Measurements from ENCODE around the gene DLGAP1. TPM values are rescaled to one million over a fixed set of nuclear protein-coding genes. Genes with fewer than 3 reads are reported as not detected.

Gene DLGAP1
- total and polyA plus RNA-seq, 10 of the 15 experiments (the other 5 are each of a cell fraction or from before 2014, with no cell fraction given) = 0.23 to 27.6 (median 1.9) TPM

DNA sequence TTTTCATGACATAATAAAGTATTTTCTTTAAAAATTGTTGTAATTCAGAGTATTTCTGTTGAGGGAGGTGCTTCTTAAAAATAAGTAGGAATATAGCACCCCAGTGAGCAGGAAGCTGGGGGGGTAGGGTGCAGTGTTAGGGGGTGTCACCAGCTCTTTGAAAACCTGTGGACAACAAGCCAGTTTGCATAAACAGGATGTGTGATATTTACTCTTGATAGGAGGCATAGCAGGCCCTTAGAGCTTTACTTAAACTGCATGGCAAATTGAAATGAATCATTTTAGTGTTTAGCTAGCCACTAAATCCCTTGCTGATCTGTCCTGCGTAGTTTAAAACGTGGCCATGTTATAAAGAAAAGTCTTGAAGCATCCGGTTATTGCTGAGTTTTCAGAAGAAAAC, 996.7 kb downstream of the DLGAP1 start:
- BruUV-seq (replicated peaks) = no TSS peak
- CTCF ChIA-PET = interaction anchor here (0.6 to 3.9 kb wide), 20 partner anchors 8 to 207 kb away, joined by 3 to 21 read pairs (median 4); no protein-coding TSS in a partner anchor
- no peak overlapping the region for H3K4me3 ChIP-seq
- no peaks in the 10 kb centered on the region for H3K79me2 ChIP-seq (ENCODE audit: control insufficient read depth, insufficient read depth, low read length)
- no peaks in the 10 kb centered on the region for H4K20me1 ChIP-seq (ENCODE audit: control insufficient read depth, insufficient read depth)
- in situ Hi-C loops (cut with MboI) = loop anchor here (10.0 kb wide), 1 partner anchor 484 kb away; no protein-coding TSS in a partner anchor
- no peaks in the 10 kb centered on the region for H3K36me3 ChIP-seq (ENCODE audit: control insufficient read depth in 2 of 2, insufficient read depth in 2 of 2, low read length in 1 of 2)
- H3K4me1 ChIP-seq (ENCODE audit: control insufficient read depth, insufficient read depth, low read length) = peaks cover 14% of the 10 kb centered on the region
- no peak overlapping the region for H3K27ac ChIP-seq (ENCODE audit: control insufficient read depth, insufficient read depth)
- no peak overlapping the region for H3K4me2 ChIP-seq (ENCODE audit: control insufficient read depth, insufficient read depth)
- POLR2A ChIA-PET = interaction anchor here (1.0 kb wide), 2 partner anchors 68 to 136 kb away, joined by 3 to 4 read pairs; no protein-coding TSS in a partner anchor
- no peak for TF ChIP-seq HDAC6 (IDR thresholded peaks at IDR 0.05; ENCODE audit: unreplicated experiment)
- TF ChIP-seq, protein P1, sequence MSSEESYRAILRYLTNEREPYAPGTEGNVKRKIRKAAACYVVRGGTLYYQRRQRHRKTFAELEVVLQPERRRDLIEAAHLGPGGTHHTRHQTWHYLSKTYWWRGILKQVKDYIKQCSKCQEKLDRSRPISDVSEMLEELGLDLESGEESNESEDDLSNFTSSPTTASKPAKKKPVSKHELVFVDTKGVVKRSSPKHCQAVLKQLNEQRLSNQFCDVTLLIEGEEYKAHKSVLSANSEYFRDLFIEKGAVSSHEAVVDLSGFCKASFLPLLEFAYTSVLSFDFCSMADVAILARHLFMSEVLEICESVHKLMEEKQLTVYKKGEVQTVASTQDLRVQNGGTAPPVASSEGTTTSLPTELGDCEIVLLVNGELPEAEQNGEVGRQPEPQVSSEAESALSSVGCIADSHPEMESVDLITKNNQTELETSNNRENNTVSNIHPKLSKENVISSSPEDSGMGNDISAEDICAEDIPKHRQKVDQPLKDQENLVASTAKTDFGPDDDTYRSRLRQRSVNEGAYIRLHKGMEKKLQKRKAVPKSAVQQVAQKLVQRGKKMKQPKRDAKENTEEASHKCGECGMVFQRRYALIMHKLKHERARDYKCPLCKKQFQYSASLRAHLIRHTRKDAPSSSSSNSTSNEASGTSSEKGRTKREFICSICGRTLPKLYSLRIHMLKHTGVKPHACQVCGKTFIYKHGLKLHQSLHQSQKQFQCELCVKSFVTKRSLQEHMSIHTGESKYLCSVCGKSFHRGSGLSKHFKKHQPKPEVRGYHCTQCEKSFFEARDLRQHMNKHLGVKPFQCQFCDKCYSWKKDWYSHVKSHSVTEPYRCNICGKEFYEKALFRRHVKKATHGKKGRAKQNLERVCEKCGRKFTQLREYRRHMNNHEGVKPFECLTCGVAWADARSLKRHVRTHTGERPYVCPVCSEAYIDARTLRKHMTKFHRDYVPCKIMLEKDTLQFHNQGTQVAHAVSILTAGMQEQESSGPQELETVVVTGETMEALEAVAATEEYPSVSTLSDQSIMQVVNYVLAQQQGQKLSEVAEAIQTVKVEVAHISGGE (CRISPR knock-in tag; IDR thresholded peaks at IDR 0.05) = no peak
- no peak for TF ChIP-seq HCFC1 (IDR thresholded peaks at IDR 0.05; ENCODE audit: low read length)
- no peak for TF ChIP-seq POLR2A (IDR thresholded peaks at IDR 0.05; ENCODE audit: low read depth, low read length)
- no peak for TF ChIP-seq RAD21 (IDR thresholded peaks at IDR 0.05; ENCODE audit: insufficient read depth, low read depth, low read length)
- no peak for TF ChIP-seq RUNX3 (IDR thresholded peaks at IDR 0.05; ENCODE audit: low read length)
- TF ChIP-seq CEBPB (IDR thresholded peaks at IDR 0.05; ENCODE audit: borderline replicate concordance in 1 of 2, low read depth in 2 of 2, low read length in 2 of 2) = no peak
- TF ChIP-seq NR2C2 (IDR thresholded peaks at IDR 0.05; ENCODE audit: borderline replicate concordance, control insufficient read depth, insufficient read length, low read depth) = no peak
- no peak for TF ChIP-seq SREBF1 (IDR thresholded peaks at IDR 0.05; ENCODE audit: low read length)
- TF ChIP-seq, protein P2, sequence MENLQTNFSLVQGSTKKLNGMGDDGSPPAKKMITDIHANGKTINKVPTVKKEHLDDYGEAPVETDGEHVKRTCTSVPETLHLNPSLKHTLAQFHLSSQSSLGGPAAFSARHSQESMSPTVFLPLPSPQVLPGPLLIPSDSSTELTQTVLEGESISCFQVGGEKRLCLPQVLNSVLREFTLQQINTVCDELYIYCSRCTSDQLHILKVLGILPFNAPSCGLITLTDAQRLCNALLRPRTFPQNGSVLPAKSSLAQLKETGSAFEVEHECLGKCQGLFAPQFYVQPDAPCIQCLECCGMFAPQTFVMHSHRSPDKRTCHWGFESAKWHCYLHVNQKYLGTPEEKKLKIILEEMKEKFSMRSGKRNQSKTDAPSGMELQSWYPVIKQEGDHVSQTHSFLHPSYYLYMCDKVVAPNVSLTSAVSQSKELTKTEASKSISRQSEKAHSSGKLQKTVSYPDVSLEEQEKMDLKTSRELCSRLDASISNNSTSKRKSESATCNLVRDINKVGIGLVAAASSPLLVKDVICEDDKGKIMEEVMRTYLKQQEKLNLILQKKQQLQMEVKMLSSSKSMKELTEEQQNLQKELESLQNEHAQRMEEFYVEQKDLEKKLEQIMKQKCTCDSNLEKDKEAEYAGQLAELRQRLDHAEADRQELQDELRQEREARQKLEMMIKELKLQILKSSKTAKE (IDR thresholded peaks at IDR 0.05; ENCODE audit: low read depth, poor library complexity, severe bottlenecking) = no peak
- TF ChIP-seq, protein P3, sequence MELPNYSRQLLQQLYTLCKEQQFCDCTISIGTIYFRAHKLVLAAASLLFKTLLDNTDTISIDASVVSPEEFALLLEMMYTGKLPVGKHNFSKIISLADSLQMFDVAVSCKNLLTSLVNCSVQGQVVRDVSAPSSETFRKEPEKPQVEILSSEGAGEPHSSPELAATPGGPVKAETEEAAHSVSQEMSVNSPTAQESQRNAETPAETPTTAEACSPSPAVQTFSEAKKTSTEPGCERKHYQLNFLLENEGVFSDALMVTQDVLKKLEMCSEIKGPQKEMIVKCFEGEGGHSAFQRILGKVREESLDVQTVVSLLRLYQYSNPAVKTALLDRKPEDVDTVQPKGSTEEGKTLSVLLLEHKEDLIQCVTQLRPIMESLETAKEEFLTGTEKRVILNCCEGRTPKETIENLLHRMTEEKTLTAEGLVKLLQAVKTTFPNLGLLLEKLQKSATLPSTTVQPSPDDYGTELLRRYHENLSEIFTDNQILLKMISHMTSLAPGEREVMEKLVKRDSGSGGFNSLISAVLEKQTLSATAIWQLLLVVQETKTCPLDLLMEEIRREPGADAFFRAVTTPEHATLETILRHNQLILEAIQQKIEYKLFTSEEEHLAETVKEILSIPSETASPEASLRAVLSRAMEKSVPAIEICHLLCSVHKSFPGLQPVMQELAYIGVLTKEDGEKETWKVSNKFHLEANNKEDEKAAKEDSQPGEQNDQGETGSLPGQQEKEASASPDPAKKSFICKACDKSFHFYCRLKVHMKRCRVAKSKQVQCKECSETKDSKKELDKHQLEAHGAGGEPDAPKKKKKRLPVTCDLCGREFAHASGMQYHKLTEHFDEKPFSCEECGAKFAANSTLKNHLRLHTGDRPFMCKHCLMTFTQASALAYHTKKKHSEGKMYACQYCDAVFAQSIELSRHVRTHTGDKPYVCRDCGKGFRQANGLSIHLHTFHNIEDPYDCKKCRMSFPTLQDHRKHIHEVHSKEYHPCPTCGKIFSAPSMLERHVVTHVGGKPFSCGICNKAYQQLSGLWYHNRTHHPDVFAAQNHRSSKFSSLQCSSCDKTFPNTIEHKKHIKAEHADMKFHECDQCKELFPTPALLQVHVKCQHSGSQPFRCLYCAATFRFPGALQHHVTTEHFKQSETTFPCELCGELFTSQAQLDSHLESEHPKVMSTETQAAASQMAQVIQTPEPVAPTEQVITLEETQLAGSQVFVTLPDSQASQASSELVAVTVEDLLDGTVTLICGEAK (IDR thresholded peaks at IDR 0.05; ENCODE audit: borderline replicate concordance) = no peak
- TF ChIP-seq FOXM1 (IDR thresholded peaks at IDR 0.05; ENCODE audit: low read depth, low read length) = no peak
- no peak for TF ChIP-seq SMARCA5 (IDR thresholded peaks at IDR 0.05)
- no peak for TF ChIP-seq JUND (IDR thresholded peaks at IDR 0.05; ENCODE audit: low read depth, low read length)
- TF ChIP-seq CHD2 (IDR thresholded peaks at IDR 0.05; ENCODE audit: borderline replicate concordance, low read depth, low read length) = no peak
- FAIRE-seq = no peak
- intact Hi-C loops (cut with micrococcal nuclease; ENCODE audit: unreplicated experiment) = no loop called here
- ATAC-seq = peak; percentile 34
- no peak for DNase-seq (ENCODE audit: low read depth, low spot score)
- WGBS (ENCODE audit: insufficient coverage, insufficient replicate concordance, low lambda C conversion rate, missing lambda C conversion rate) = 1% methylated on average over 3 of the region's 3 CpGs
- RAD21 ChIA-PET (ENCODE audit: unreplicated experiment) = interaction anchor here (0.7 to 4.2 kb wide), 13 partner anchors 10 to 208 kb away, joined by 3 to 36 read pairs (median 4); no protein-coding TSS in a partner anchor
- no peak overlapping the region for H3K9ac ChIP-seq (ENCODE audit: control insufficient read depth, insufficient read depth, low read length)
- peaks cover 5% of the 10 kb centered on the region; the same call in 2 of the 3 replicates for H3K9me3 ChIP-seq (replicated peaks; ENCODE audit: control insufficient read depth, insufficient read depth, low read length)
- SMC1A ChIA-PET (ENCODE audit: uncharacterized antibody, unreplicated experiment) = interaction anchor here (0.5 to 5.4 kb wide), 30 partner anchors 8 to 490 kb away, joined by 3 to 33 read pairs (median 4); no protein-coding TSS in a partner anchor
- no peaks in the 10 kb centered on the region; a peak in 1 of 4 replicates for H3K27me3 ChIP-seq (replicated peaks in 1 of 2; ENCODE audit: control insufficient read depth in 2 of 2, insufficient read depth in 2 of 2, low read length in 1 of 2)
- H2AFZ ChIP-seq (ENCODE audit: control insufficient read depth, low read depth, low read length) = no peak overlapping the region
